Measurements from ENCODE around the gene STXBP1.
A peak's percentile ranks its signal among the peaks of the same experiment; 100 is the strongest.
"Not testable (repeated sequence)": the region's sequence is repeated elsewhere in the genome, so short reads cannot be mapped to it uniquely, and the experiment has no call there.

The STXBP1 gene

GRCh38 chr9:127577194-127577593 lies 34.9 kb upstream of the STXBP1 start:
- DNase-seq (ENCODE audit: low read depth, low spot score), result not testable (repeated sequence)

- no peak for DNase-seq (ENCODE audit: low read depth, low spot score)
Observed at GRCh38 chr9:127578627-127578951, 33.5 kb upstream of the STXBP1 start.

- peak; percentile 29 for DNase-seq (ENCODE audit: low read depth, low spot score)
Observed at GRCh38 chr9:127578952-127579853, 32.9 kb upstream of the STXBP1 start.

GRCh38 chr9:127580366-127580765 lies 31.7 kb upstream of the STXBP1 start:
- no peak for DNase-seq (ENCODE audit: low read depth, low spot score)

- no peak for DNase-seq (ENCODE audit: low read depth, low spot score)
Observed at GRCh38 chr9:127580879-127581475, 31.1 kb upstream of the STXBP1 start.

- not testable (repeated sequence) for DNase-seq (ENCODE audit: low read depth, low spot score)
Observed at GRCh38 chr9:127584474-127584805, 27.6 kb upstream of the STXBP1 start.

- no peak for DNase-seq (ENCODE audit: low read depth, low spot score)
Observed at GRCh38 chr9:127585161-127585819, 26.8 kb upstream of the STXBP1 start.

- no peak for DNase-seq (ENCODE audit: low read depth, low spot score)
Observed at GRCh38 chr9:127586096-127586495, 26.0 kb upstream of the STXBP1 start.

- peak; percentile 41 for DNase-seq (ENCODE audit: low read depth, low spot score)
Observed at GRCh38 chr9:127586537-127586936, 25.5 kb upstream of the STXBP1 start.

- DNase-seq (ENCODE audit: low read depth, low spot score), result no peak
Observed at GRCh38 chr9:127587966-127588365, 24.1 kb upstream of the STXBP1 start.

GRCh38 chr9:127588740-127589506 lies 23.2 kb upstream of the STXBP1 start:
- no peak for DNase-seq (ENCODE audit: low read depth, low spot score)

- no peak for DNase-seq (ENCODE audit: low read depth, low spot score)
Observed at GRCh38 chr9:127589955-127590370, 22.1 kb upstream of the STXBP1 start.

- DNase-seq (ENCODE audit: low read depth, low spot score), result no peak
Observed at GRCh38 chr9:127595611-127596010, 16.5 kb upstream of the STXBP1 start.

GRCh38 chr9:127598839-127599549 lies 13.1 kb upstream of the STXBP1 start:
- DNase-seq (ENCODE audit: low read depth, low spot score), result no peak

- no peak for DNase-seq (ENCODE audit: low read depth, low spot score)
Observed at GRCh38 chr9:127599550-127599891, 12.6 kb upstream of the STXBP1 start.

GRCh38 chr9:127603226-127603625 lies 8.9 kb upstream of the STXBP1 start:
- no peak for DNase-seq (ENCODE audit: low read depth, low spot score)

GRCh38 chr9:127606043-127606442 lies 6.0 kb upstream of the STXBP1 start:
- DNase-seq (ENCODE audit: low read depth, low spot score), result no peak

- DNase-seq (ENCODE audit: low read depth, low spot score), result peak; percentile 41
Observed at GRCh38 chr9:127608104-127608966, 3.7 kb upstream of the STXBP1 start.

GRCh38 chr9:127611603-127611898 lies 526 bp upstream of the STXBP1 start:
- DNase-seq (ENCODE audit: low read depth, low spot score), result no peak

- no peak for DNase-seq (ENCODE audit: low read depth, low spot score)
Observed at GRCh38 chr9:127612939-127613582, 984 bp downstream of the STXBP1 start.

Measured in activated naive CD8-positive, alpha-beta T cell treated with anti-CD3 and anti-CD28 coated beads, Interleukin-2, amount 50 U/mL, for 16 hours (primary cell).